Globus pallidus (tissue), 1 donor: ENCODE measurements around the gene BIRC6.
"Not testable (repeated sequence)": the region's sequence is repeated elsewhere in the genome, so short reads cannot be mapped to it uniquely, and the experiment has no call there.

Source experiments
- DNase-seq: peaks from one replicate; pipeline ENCODE4 v3.0.0-alpha.2; 2015; ENCODE audit warnings: low spot score

Gene BIRC6

DNA sequence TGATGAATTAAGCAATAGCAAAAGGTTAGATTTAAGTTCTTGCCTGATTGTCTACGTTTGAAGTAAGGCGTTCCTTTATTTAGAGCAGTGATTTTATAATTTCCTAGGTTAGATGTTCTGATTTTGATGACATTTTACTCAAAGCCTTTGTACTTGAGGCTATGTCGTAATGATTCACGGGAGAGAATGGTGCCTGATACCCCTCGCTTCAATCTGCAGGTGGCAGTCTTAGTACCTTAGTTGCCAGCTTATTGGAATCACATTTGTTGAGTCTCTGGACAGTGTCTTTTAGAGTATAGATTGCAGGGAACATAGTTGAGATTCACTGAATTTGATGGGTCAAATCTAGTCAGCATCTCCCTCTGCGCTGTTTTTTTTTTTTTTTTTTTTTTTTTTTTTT, 89.5 kb downstream of the BIRC6 start:
- no peak for DNase-seq

DNA sequence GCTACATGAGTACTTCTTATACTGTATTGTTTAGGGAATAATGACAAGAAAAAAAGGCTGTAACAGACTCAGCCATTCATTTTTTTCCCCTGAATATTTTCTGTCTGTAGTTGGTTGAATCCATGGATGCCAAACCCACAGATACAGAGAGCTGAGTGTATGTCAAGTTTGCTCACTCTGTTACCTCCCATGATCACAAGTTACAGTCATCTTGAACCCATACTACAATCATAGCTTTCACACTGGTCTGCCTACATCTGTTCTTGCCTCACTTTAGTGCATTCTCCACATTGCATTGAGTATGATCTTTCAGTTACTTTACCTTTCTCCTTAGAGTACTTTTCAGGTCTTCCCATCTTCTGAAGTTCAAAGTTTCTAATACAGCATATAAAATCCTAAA, 94.0 kb downstream of the BIRC6 start:
- DNase-seq, result no peak

DNA sequence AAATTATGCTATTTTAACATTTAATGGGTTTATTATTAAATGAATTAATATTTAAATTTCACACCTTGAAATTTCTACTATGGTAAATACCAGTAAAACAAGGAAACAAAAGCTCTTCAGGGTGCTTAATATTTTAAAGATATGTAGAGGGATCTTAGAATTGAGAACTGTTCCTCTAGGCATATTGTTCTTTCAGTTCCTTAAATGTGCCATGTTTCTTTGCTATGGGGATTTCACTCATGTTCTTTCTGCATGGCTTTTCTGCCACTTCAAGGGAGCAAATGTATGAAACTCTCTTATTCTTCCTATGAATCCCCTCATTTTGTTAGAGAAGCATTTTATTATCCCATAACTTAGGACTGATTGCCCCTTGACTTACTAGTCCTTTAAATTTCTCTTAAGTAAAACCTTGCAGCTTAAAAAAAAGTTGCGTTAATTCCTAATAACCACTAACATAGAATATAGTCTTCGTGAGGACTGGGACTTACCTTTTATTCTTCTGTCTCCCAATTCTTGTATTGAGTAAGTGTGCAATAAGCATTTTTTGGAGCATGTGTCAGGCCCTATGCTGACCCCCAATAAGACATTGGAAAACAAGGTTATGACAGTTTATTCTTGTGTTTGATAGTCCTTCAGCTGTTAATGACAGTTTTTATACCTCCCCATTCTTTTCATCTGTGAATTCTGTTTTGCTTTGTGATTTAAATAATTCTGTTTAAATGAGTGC, 95.7 kb downstream of the BIRC6 start:
- DNase-seq, result no peak

DNA sequence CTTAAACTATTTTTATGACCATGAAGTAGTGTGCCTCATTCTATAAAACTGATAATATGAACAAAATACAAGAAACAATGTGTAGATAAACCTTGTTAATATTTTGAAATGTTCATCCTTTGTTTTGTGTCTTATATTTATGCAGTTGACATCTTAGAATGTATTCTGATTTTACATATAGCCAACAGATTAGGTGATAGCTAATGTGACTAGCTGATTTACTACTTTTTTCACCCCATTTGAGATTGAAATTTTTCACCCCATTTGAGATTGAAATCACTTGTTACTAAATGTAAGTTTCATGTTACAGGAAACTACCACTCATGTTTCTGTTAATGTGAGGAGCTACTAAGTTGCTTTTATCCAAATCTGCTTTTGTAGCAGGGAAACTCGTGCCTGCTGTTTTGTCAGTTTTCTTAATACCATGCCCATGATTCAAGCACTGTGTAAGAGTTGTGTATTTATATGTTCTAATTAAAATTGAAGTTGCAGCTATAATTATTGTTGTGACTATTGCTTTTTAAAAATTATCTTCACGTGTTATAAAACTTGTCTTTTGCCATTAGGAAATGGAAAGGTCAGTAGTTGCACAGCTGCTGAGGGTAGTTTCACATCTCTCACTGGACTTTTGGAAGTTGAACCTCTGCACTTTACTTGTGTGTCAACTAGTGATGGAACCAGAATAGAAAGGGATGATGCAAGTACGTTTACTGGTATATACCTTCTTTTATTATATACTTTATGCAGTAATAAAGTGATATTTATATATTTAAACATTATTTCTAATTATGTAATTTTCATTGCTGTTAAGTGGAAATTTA, 96.6 kb downstream of the BIRC6 start:
- DNase-seq, result no peak

DNA sequence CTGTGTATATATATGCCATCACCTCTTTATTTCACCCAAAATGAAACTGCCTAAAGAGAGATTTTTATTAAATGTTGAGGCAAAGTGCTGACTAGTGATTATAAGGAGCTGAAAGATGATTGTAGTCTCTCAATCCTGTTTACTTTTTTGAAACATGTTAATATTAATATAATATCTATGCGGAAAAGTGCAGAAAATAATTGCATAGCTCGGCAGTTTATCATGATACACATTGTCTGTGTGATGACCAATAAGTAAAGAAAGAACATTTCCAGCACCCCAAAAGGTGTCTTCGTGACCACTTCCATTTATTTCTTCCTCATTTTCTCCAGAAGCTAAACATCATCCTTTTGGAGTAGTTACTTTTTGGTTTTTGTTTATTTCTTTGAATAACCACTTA, 99.0 kb downstream of the BIRC6 start:
- no peak for DNase-seq

DNA sequence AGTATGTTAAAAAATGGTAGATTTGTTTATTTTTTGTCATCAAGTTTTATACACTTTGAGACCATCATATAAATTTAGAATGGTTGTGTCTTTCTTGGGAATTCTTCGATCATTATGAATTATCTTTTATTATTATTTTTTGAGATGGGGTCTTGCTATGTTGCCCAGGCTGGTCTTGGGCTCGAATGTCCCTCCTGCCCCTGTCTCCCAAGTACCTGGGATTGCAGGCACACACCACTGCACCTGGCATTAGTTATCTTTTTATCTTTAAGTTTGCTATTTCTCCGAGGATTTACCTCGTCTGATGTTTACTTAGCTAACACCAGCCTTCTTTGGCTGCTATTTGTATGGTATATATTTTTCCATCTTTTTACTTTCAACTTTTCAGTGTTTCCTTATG, 100.0 kb downstream of the BIRC6 start:
- no peak for DNase-seq

DNA sequence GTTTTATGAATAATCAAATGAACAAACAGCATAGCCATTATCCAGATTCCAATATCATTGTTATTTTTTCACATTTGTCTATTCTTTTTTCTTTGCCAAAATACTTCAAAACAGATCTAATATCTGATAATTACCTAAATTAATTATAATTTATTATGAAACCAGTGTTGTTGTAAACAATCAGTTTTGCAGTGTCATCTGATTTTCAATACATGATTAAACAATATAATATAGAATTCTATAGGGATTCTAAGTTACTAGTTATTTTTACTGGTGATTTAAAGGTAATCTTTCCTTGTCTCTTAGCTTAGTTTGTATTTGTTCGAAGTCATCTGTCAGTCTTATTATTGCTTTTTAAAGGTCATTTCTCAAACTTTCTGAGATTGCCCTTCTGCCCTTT, 101.0 kb downstream of the BIRC6 start:
- DNase-seq, result no peak

DNA sequence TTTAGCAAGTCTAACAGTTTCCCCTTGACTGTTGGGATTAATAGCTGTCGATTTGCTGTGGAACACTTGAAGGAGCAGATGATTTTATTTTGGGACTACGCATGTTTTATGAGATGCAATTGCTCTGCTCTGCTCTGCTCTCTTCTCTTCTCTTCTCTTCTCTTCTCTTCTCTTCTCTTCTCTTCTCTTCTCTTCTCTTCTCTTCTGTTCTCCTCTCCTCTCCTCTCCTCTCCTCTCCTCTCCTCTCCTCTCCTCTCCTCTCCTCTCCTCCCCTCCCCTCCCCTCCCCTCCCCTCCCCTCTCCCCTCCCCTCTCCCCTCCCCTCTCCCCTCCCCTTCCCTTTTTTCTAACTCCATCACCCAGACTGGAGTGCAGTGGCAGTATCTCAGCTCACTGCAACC, 104.0 kb downstream of the BIRC6 start:
- not testable (repeated sequence) for DNase-seq

DNA sequence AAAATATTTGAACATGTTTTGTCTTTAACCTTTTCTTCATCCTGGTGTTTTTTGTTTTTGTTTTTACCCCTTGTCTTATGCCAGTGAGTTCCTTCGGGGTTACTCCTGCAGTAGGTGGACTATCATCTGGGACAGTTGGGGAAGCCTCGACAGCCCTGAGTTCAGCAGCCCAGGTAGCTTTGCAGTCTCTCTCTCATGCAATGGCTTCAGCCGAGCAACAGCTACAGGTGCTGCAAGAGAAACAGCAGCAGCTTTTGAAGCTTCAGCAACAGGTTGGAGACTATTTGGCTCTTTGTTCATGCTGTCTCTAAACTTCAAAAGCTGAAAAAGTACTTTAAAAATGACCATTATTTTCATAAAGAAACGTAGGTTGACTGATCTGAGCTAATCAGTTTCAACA, 106.3 kb downstream of the BIRC6 start:
- no peak for DNase-seq

DNA sequence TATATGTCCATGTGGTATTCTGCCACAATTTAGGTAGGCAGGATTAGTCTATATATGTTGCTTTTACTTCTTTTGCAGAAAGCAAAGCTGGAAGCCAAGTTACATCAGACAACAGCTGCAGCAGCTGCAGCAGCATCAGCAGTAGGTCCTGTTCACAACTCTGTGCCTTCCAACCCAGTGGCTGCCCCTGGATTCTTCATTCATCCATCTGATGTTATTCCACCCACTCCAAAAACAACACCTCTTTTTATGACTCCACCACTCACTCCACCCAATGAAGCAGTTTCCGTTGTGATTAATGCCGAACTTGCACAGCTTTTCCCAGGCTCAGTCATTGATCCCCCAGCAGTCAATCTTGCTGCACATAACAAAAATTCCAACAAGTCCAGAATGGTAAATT, 107.6 kb downstream of the BIRC6 start:
- DNase-seq, result peak; percentile 8

DNA sequence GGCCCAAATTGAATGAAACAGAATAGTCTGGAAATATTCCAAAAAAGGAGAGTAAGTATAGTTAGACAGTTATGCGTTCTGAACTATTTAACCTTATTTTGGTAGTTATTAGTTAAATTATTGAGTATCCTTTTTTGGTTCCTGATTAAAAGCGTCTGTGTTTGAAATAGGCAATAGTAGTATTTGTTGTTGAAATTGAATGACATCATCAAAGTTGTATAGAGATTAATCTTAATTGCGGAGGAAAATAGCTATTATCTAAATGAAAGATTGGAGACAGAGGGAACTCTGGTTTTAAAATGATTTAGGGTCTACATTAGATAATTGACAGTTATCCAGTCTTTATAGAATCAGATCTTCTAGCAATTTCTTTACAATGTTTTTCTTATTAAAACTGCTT, 115.8 kb downstream of the BIRC6 start:
- no peak for DNase-seq

DNA sequence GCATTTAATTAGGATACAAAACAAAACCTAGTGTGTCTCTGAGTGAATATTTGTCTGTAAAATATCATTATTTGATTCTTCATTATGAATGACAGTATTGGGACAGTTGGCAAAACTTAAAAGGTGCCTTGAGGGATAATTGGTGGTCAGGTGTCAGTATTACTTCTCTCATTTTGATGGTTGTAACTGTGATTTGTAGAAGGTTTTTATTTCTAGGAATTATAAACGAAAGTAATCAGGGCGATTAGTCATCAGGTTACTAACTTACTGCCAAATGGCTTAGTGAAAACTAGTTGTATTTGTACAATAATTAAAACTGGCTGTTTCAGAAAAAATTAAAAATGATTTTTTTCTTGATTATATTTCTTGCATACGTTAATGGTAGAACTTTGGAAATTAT, 117.6 kb downstream of the BIRC6 start:
- no peak for DNase-seq

DNA sequence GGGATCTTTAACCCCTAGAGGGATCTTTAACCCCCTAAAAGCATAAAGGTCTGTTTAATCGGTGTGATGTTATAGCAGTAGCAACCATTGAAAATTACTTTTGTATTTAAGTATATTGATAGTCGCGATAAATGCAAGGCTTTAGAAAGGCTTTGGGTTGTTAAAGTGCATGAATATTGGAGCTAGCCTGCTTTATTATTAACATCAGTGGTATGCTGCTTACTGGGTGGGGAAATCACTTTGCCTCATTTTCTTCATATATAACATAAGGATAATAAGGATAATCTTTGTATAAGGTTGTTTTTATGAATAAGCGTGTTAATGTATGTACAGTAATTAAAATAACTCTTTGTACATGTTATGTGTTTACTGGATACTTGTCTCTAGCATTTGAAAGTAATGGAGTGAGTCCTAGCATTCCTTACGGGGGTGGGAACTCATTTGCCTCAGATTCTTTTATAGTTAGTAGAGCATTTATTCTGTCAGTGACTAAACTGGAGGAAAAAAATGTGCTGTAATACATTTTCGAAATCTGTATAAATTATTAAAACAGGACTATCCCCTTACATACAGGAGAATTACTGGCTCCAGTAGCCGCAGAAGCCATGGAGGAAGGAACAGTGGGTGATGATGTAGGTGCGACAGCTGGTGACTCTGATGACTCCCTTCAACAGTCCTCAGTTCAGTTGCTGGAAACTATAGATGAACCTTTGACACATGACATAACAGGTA, 122.2 kb downstream of the BIRC6 start:
- DNase-seq, result no peak

DNA sequence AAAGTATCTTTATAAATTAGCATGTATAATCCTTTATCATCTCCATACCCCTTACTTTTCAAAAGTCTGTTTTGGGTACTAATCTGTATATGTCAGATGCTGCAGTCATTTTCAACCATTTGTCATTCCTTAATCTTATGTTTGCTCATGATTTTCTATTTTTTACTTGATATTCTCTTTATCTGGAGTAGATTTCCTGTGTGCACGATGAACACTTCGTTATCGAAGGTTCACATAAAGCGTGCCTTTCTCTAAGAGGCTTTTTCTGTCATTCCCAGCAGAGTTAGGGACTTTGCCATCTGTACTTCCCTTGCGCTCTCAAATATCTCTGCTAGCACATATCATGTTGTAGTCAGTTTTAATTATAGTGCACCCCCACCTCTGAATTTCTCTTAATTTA, 123.2 kb downstream of the BIRC6 start:
- DNase-seq, result no peak

DNA sequence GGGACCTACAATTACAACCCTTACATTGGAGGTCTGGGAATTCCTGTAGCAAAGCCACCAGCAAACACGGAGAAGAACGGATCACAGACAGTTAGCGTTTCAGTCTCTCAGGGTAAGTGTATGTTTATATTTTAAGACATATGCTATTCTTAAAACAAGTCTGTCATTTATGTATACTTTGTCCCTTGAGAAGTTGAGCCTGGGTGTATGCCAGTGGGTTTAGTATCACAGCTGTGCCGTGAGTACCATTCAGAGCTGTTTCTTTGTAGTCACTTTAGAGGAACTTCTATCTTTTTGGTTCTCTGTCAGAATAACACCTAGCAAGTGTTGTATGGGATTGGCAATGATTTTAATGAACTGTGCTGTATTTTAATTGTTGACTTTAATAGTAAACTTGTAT, 125.6 kb downstream of the BIRC6 start:
- DNase-seq, result no peak

DNA sequence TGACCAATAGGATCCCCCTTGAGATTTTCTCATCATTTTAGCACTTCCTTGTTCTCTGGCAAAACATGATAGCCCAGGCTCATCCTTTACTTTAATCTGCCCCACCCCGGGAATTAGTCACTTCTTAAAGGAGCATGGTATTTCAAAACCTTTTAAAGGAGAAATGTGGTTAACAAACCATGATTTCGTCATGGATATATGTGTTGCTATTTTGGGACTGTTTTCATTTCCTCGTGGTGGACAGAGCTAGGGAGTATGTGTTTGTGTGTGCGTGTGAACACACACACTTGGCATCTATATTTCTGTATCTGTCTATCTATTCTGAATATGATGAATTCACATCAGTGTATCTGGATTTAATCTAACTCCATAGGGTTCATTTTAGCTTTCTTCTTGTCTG, 128.1 kb downstream of the BIRC6 start:
- no peak for DNase-seq

DNA sequence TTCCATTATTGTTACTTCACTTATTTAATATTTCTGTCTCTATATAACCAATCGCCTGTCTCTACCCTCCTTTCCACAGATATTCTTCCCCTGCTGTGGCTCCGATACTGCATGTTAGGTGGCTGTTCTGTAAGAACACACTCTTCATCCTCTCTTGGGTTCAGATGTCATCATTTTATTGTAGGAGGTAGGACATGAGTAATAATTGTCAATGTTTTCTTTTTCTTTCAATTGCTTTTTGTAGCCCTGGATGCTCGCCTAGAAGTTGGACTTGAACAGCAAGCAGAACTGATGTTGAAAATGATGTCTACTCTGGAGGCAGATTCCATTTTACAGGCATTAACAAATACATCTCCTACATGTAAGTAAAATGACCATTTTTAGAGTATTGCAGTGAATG, 128.6 kb downstream of the BIRC6 start:
- DNase-seq, result no peak

DNA sequence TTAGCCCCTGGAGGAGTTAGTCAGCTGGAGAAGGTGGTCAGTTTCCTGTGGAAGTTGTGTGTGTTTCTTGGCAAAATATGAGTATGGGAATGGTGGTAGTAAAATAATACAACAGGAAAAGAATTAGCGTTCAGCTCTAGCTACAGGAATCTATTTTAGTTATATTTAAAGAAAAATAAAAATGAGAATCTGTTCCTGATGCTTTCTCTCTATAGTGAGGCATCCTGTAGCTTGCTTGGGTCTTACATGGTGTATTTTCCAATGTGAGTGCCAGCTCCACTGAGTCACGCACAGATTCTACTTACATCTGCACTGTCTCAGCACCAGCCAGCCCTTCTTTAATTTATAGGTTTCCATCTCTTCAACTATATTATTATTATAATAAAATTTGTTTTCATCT, 132.2 kb downstream of the BIRC6 start:
- no peak for DNase-seq

DNA sequence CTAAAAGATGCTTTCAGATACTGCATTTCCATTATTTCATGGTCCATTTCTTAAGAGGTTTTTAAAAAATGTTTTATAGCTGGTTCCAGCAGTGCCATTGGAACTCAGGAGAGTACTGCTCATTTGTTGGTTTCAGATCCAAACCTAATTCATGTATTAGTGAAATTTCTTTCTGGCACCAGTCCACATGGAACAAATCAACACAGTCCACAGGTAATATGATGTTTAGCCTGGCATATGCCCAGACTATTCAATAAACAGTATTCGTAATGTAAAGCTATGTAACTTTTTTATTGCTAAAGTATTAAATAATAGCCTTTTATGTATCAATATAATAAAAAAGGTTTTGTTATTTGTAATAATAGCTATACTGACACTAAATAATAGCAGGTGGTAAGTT, 134.5 kb downstream of the BIRC6 start:
- DNase-seq, result no peak

DNA sequence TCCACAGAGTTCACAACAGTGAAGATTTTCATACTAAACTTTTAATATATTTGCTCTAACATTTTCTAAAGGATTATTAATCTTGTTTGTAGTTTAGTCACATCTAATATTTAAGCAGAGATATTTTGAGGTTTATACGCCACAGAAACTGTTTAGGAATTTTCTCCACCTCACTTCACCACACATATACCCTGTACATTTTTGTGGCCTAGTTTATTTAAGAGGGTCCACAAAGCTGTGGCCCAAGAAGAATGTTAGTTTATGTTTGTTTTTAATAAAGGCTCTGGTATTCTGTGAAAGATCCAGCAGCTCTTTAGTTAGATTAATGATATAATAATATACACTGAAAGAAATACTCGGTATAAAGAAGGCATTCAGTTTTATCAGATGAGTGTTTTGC, 138.3 kb downstream of the BIRC6 start:
- DNase-seq, result no peak

DNA sequence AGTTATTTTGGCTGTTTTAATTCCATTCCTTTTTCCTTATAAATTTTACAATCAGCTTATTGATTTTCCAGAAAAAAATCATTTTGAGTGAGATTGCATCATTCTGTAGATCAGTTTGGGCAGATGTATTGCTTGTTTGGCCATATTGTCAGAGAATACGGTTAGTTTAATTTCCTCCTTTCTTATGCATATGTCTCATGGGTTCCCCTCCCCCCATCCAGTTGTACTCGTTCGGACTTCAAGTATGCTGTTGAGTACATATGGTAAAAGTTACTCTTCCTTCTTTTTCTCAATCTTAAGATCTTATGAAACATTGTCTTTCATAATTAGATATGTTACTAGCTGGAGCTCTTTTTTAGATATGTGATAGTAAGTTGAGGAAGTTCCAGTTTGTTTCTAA, 139.8 kb downstream of the BIRC6 start:
- no peak for DNase-seq

DNA sequence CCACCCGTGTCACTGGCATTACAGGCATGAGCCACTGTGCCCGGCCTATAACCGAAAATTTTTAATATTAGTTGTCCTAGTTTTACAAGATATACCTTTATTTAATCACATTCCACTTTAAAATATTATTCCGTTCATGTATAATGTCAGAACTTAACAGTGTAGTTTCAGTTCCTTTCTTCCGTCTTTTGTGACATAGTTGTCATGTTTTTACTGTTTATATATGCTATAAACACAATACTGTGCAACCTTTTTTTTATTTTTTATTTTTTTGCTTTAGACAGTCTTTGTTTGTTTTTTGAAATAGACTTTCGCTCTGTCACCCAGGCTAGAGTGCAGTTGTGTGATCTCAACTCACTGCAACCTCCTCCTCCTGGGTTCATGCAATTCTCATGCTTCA, 141.5 kb downstream of the BIRC6 start:
- no peak for DNase-seq

DNA sequence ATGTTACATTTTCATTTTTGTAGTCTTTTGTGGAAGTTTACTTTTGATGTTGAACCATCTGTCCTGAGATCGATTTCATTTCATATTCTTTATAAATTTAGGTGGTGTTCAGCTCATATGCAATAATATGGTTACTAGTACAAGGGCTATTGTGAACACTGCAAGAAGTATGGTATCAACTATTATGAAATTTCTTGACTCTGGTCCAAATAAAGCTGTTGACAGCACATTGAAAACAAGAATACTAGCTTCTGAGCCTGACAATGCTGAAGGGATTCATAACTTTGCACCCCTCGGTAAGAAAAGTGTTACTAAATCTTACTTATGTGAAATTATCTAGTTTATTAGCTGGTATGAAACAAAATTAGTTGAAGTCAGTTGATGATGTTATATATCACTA, 146.1 kb downstream of the BIRC6 start:
- no peak for DNase-seq
